Astrocyte (in vitro differentiated cells and primary cell): ENCODE measurements around the gene DNAH3.

ENCODE experiments used
- CTCF ChIP-seq: IDR thresholded peaks from 2 replicates; pipeline ENCODE4 v1.5.1; 2011; ENCODE audit warnings: low read depth, mild to moderate bottlenecking, inconsistent platforms, low read length, moderate library complexity; ENCODE audit not compliant: insufficient read depth
- EZH2 ChIP-seq: IDR thresholded peaks from 2 replicates; pipeline ENCODE4 v1.6.1; 2012; ENCODE audit warnings: mild to moderate bottlenecking, low read length, inconsistent platforms; ENCODE audit not compliant: insufficient read depth

GRCh38 chr16:20916942-20917341, 233.7 kb downstream of the DNAH3 start:
- no peak for TF ChIP-seq CTCF
- no peak for TF ChIP-seq EZH2
